ENCODE results near the gene RTN4. TPM values are rescaled to one million over a fixed set of nuclear protein-coding genes. Genes with fewer than 3 reads are reported as not detected.

RTN4 gene
- total RNA-seq, 1 experiment from 2014 or later = 342 TPM

DNA sequence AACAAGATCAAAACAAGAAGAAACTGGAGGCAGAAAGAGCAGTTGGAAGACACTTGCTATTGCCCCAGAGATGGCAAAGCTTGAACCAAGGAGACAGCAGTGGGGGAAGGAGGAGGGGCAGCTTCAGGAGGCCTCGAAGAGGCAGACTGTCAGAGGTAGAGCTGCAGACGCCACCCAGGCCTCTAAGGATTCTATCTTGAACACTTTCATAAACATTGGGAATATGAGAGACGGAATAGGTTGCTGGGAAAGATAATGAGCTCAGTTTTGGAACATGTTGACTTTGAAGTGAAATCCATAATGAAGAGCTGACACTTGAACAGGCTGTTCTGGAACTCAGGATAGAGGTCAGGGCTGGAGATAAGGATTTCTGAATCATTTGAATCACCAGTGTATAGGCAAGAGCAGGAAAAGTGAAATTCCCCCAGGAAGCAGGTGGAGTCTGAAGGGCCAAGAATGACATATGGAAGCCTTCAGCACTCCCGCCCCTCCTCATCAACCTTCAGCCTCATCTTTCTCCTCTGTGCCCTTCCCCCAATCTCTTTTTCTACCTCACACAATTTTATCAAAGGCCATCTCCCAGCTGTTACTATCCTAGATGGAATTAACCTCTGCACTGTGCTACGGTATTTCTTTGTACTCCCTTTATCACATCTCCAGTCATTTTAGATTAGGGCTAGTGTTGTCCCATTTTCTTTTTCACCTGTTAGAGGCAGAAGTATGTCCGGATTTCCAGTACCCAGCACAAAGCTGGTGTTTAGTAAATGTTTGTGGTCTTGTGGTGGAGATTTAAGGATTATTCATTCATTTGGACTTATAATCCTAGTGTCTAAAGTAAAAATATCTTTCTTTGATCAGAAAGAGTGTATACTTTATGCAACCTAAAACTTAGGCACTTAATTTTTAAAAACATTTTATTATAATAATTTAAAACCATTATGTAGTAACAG lies 47.5 kb upstream of the RTN4 start:
- ChIA-PET CTCF (interaction anchor here (0.7 to 1.1 kb wide), 3 partner anchors 12 to 70 kb away, joined by 3 to 4 read pairs (median 3); no protein-coding TSS in a partner anchor), POLR2A (ENCODE audit: unreplicated experiment) (interaction anchor here (0.6 to 1.8 kb wide), 2 partner anchors 47 to 127 kb away, joined by 3 to 20 read pairs; partner anchors contain the start of gene RTN4)
- 0 out of 2 replicates have a peak overlapping the region, but pooled peaks have one; percentile 26 for H2AFZ ChIP-seq
- H3K4me3 ChIP-seq = no peak overlapping the region; the same call in 1 of the 2 replicates
- intact Hi-C loops (cut with micrococcal nuclease; ENCODE audit: unreplicated experiment) = no loop called here
- H4K20me1 ChIP-seq (ENCODE audit: insufficient read depth) = no peaks in the 10 kb centered on the region
- peak; percentile 33 to 79 for DNase-seq
- H3K79me2 ChIP-seq (ENCODE audit: low read depth) = peaks cover 35% of the 10 kb centered on the region
- peaks cover 100% of the 10 kb centered on the region for H3K4me1 ChIP-seq (replicated peaks; ENCODE audit: insufficient read depth)
- H3K27ac ChIP-seq = peak overlapping the region; percentile 98
- H3K27me3 ChIP-seq (ENCODE audit: insufficient read depth, low read depth) = no peaks in the 10 kb centered on the region
- no TSS peak for BruUV-seq (replicated peaks)
- no peaks in the 10 kb centered on the region for H3K9me3 ChIP-seq (ENCODE audit: insufficient read depth, low read depth)
- no peaks in the 10 kb centered on the region for H3K9me2 ChIP-seq (ENCODE audit: insufficient read depth)
- H3F3A ChIP-seq (ENCODE audit: insufficient read depth, low read depth) = peaks cover 92% of the 10 kb centered on the region
- peak overlapping the region; percentile 72 for H3K4me2 ChIP-seq
- no peak for TF ChIP-seq EZH2 (IDR thresholded peaks at IDR 0.05; ENCODE audit: low read depth)
- TF ChIP-seq, protein P1, sequence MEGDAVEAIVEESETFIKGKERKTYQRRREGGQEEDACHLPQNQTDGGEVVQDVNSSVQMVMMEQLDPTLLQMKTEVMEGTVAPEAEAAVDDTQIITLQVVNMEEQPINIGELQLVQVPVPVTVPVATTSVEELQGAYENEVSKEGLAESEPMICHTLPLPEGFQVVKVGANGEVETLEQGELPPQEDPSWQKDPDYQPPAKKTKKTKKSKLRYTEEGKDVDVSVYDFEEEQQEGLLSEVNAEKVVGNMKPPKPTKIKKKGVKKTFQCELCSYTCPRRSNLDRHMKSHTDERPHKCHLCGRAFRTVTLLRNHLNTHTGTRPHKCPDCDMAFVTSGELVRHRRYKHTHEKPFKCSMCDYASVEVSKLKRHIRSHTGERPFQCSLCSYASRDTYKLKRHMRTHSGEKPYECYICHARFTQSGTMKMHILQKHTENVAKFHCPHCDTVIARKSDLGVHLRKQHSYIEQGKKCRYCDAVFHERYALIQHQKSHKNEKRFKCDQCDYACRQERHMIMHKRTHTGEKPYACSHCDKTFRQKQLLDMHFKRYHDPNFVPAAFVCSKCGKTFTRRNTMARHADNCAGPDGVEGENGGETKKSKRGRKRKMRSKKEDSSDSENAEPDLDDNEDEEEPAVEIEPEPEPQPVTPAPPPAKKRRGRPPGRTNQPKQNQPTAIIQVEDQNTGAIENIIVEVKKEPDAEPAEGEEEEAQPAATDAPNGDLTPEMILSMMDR (conservative IDR thresholded peaks at IDR 0.05) = no peak
- no peaks in the 10 kb centered on the region for H3K36me3 ChIP-seq (ENCODE audit: low read depth)

DNA sequence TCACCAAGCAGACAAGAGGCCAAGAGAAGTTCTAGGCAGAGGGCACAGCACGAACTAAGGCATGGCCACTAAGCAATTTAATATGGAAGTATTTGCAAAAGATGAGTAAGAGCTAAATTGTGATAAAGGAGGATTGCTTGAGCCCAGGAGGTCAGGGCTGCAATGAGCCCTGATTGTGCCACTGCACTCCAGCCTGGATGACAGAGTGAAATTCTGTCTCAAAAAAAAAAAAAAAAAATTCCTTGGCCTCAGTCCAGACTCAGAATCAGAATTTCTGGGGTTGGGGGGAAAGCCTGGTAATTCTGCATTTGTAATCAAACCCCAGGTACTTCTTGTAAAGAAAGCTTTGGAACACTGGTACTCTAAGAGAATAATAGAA lies 46.8 kb upstream of the RTN4 start:
- POLR2A ChIA-PET (ENCODE audit: unreplicated experiment) = interaction anchor here (1.8 kb wide), 1 partner anchor 46 kb away, joined by 20 read pairs; the partner anchor contains the start of gene RTN4
- no peak for TF ChIP-seq EZH2 (IDR thresholded peaks at IDR 0.05; ENCODE audit: low read depth)
- TF ChIP-seq, protein P1 (conservative IDR thresholded peaks at IDR 0.05) = no peak
- no TSS peak for BruUV-seq (replicated peaks)
- Histone ChIP-seq H3K27me3 (ENCODE audit: insufficient read depth, low read depth) (no peaks in the 10 kb centered on the region), H3K36me3 (ENCODE audit: low read depth) (no peaks in the 10 kb centered on the region), H3K27ac (peak overlapping the region; percentile 98), H4K20me1 (ENCODE audit: insufficient read depth) (no peaks in the 10 kb centered on the region), H3K4me3 (no peak overlapping the region; the same call in 1 of the 2 replicates), H3F3A (ENCODE audit: insufficient read depth, low read depth) (peaks cover 92% of the 10 kb centered on the region), H2AFZ (no peak overlapping the region), H3K9me3 (ENCODE audit: insufficient read depth, low read depth) (no peaks in the 10 kb centered on the region), H3K4me2 (peak overlapping the region; percentile 72), H3K9me2 (ENCODE audit: insufficient read depth) (no peaks in the 10 kb centered on the region), H3K4me1 (replicated peaks; ENCODE audit: insufficient read depth) (peaks cover 100% of the 10 kb centered on the region), H3K79me2 (ENCODE audit: low read depth) (peaks cover 35% of the 10 kb centered on the region)
- peak in 1 of 2 experiments; percentile 78 for DNase-seq
- intact Hi-C loops (cut with micrococcal nuclease; ENCODE audit: unreplicated experiment) = no loop called here
- CTCF ChIA-PET = interaction anchor here (0.7 to 1.1 kb wide), 3 partner anchors 13 to 70 kb away, joined by 3 to 4 read pairs (median 3); no protein-coding TSS in a partner anchor

DNA sequence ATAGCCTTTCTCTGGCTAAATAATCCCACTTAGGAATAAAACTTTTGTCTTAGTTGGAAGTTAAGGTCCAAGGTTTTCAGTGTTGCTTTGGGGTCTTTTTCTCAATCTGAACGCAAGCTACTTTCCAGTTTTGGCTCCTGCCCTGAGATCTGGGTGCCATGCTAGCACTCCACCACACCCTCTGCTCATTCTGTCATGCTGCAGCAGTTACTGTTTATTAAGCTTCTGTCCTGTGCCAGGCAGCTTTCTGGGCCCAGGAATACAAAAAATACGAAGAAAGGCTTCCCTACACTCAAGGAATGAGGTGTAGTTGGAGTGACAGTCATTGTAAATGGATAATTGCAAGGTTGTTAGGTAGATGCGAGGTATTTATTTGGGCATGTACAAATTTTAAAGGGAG lies 46.3 kb upstream of the RTN4 start:
- no peaks in the 10 kb centered on the region for H3K27me3 ChIP-seq (ENCODE audit: insufficient read depth, low read depth)
- peaks cover 94% of the 10 kb centered on the region for H3F3A ChIP-seq (ENCODE audit: insufficient read depth, low read depth)
- H3K4me3 ChIP-seq = no peak overlapping the region
- H3K4me1 ChIP-seq (replicated peaks; ENCODE audit: insufficient read depth) = peaks cover 100% of the 10 kb centered on the region
- H3K9me3 ChIP-seq (ENCODE audit: insufficient read depth, low read depth) = no peaks in the 10 kb centered on the region
- peak overlapping the region; percentile 72 for H3K4me2 ChIP-seq
- H3K36me3 ChIP-seq (ENCODE audit: low read depth) = no peaks in the 10 kb centered on the region
- H3K79me2 ChIP-seq (ENCODE audit: low read depth) = peaks cover 33% of the 10 kb centered on the region
- ChIA-PET CTCF (interaction anchor here (1.0 kb wide), 1 partner anchor 13 kb away, joined by 4 read pairs; no protein-coding TSS in a partner anchor), POLR2A (ENCODE audit: unreplicated experiment) (interaction anchor here (1.8 kb wide), 1 partner anchor 46 kb away, joined by 20 read pairs; the partner anchor contains the start of gene RTN4)
- no peaks in the 10 kb centered on the region for H4K20me1 ChIP-seq (ENCODE audit: insufficient read depth)
- H3K9me2 ChIP-seq (ENCODE audit: insufficient read depth) = no peaks in the 10 kb centered on the region
- H2AFZ ChIP-seq = no peak overlapping the region
- no peak for DNase-seq
- TF ChIP-seq EZH2 (IDR thresholded peaks at IDR 0.05; ENCODE audit: low read depth) = no peak
- TF ChIP-seq, protein P1 (conservative IDR thresholded peaks at IDR 0.05) = no peak
- intact Hi-C loops (cut with micrococcal nuclease; ENCODE audit: unreplicated experiment) = no loop called here
- peak overlapping the region; percentile 98 for H3K27ac ChIP-seq
- no TSS peak for BruUV-seq (replicated peaks)

Data from PC-9 (cell line).